OCI-LY1 (cell line): Measurements from ENCODE around the gene BRD4.
A peak's percentile ranks its signal among the peaks of the same experiment; 100 is the strongest.

Experiments used
- H2AFZ ChIP-seq: fragments of 200-600 bp; sonication (generic), shearing (Covaris generic); 2 replicates; pipeline ENCODE4 v1.6.0; 2014; ENCODE audit warnings: antibody characterized with exemption, mild to moderate bottlenecking, low read length
- H3F3A ChIP-seq: fragments of 200-600 bp; sonication (generic), shearing (Covaris generic); 2 replicates; pipeline ENCODE4 v1.6.0; 2014; ENCODE audit warnings: mild to moderate bottlenecking, antibody characterized with exemption, low read length, moderate library complexity; ENCODE audit not compliant: insufficient read depth
- H3K27ac ChIP-seq: fragments of 200-600 bp; sonication (generic); 2 replicates; pipeline ENCODE4 v1.5.1; 2014; ENCODE audit warnings: low read length, mixed run types, mild to moderate bottlenecking, low read depth; ENCODE audit not compliant: poor library complexity, severe bottlenecking
- H3K27me3 ChIP-seq: fragments of 200-600 bp; sonication (generic); 2 replicates; pipeline ENCODE4 v1.6.0; 2014; ENCODE audit warnings: antibody characterized with exemption, mild to moderate bottlenecking, low read length, moderate library complexity; ENCODE audit not compliant: insufficient read depth
- H3K36me3 ChIP-seq: fragments of 200-600 bp; sonication (generic); 2 replicates; pipeline ENCODE4 v1.6.1; 2014; ENCODE audit warnings: mild to moderate bottlenecking, antibody characterized with exemption, low read length, moderate library complexity, mixed read lengths; ENCODE audit not compliant: insufficient read depth
- H3K4me1 ChIP-seq: fragments of 200-600 bp; sonication (generic); 2 replicates; pipeline ENCODE4 v1.5.1; 2014; ENCODE audit warnings: mild to moderate bottlenecking, low read length, moderate library complexity; ENCODE audit not compliant: insufficient read depth, severe bottlenecking
- H3K4me2 ChIP-seq: fragments of 200-600 bp; sonication (generic), shearing (Covaris generic); 2 replicates; pipeline ENCODE4 v1.6.1; 2014; ENCODE audit warnings: low read length
- H3K4me3 ChIP-seq: fragments of 200-600 bp; sonication (generic); 2 replicates; pipeline ENCODE4 v1.5.1; 2014; ENCODE audit warnings: low read length, low read depth, mild to moderate bottlenecking, mixed read lengths; ENCODE audit not compliant: poor library complexity, severe bottlenecking
- H3K79me2 ChIP-seq: fragments of 200-600 bp; shearing (Covaris generic); 2 replicates; pipeline ENCODE4 v1.6.1; 2016; ENCODE audit warnings: mixed run types, low read length, mixed read lengths; ENCODE audit not compliant: insufficient read depth
- H3K9ac ChIP-seq: fragments of 200-600 bp; sonication (generic), shearing (Covaris generic); 2 replicates; pipeline ENCODE4 v1.6.1; 2014; ENCODE audit warnings: mild to moderate bottlenecking, low read length, mixed read lengths
- H3K9me2 ChIP-seq: fragments of 200-600 bp; sonication (generic), shearing (Covaris generic); 2 replicates; pipeline ENCODE4 v1.6.1; 2014; ENCODE audit warnings: low read depth, mild to moderate bottlenecking, low read length, mixed read lengths
- H3K9me3 ChIP-seq: fragments of 200-600 bp; shearing (Covaris generic); 2 replicates; pipeline ENCODE4 v1.6.1; 2014; ENCODE audit warnings: low read length, mixed read lengths
- H4K20me1 ChIP-seq: fragments of 200-600 bp; sonication (generic), shearing (Covaris generic); 2 replicates; pipeline ENCODE4 v1.6.0; 2016; ENCODE audit warnings: mild to moderate bottlenecking, low read length; ENCODE audit not compliant: insufficient read depth
- CTCF ChIP-seq: fragments of 200-600 bp; sonication (generic), shearing (Covaris generic); IDR thresholded peaks from 2 replicates; pipeline ENCODE4 v1.5.1; 2017; ENCODE audit warnings: mild to moderate bottlenecking, antibody characterized with exemption, low read length, moderate library complexity, mixed read lengths
- EZH2 ChIP-seq: fragments of 200-600 bp; sonication (generic), shearing (Covaris generic); IDR thresholded peaks from 2 replicates; pipeline ENCODE4 v1.8.0; 2017; ENCODE audit warnings: borderline replicate concordance, mixed run types, mild to moderate bottlenecking, antibody characterized with exemption, low read length, moderate library complexity, mixed read lengths

The BRD4 gene

GRCh38 chr19:15297416-15298224 is 34.7 kb downstream of the BRD4 start:
- Histone ChIP-seq H3K9me2 (no peaks in the 10 kb centered on the region), H3K27ac (peak overlapping the region; percentile 73), H3K4me3 (no peak overlapping the region), H3K4me2 (peak overlapping the region; percentile 44; the same call in 1 of the 2 replicates), H4K20me1 (no peaks in the 10 kb centered on the region), H3K9ac (peak overlapping the region; percentile 7; the same call in 1 of the 2 replicates), H3F3A (no peaks in the 10 kb centered on the region), H3K9me3 (no peaks in the 10 kb centered on the region), H3K27me3 (no peaks in the 10 kb centered on the region), H3K36me3 (peaks cover 17% of the 10 kb centered on the region), H3K79me2 (peaks cover 93% of the 10 kb centered on the region), H3K4me1 (peaks cover 85% of the 10 kb centered on the region), H2AFZ (no peak overlapping the region)
- TF ChIP-seq CTCF, result peak; percentile 18; the same call in 1 of the 2 replicates
- TF ChIP-seq EZH2, result no peak

GRCh38 chr19:15296841-15297415 is 35.4 kb downstream of the BRD4 start:
- no peaks in the 10 kb centered on the region for H3F3A ChIP-seq
- H3K36me3 ChIP-seq, result peaks cover 17% of the 10 kb centered on the region
- no peak for TF ChIP-seq EZH2
- no peak for TF ChIP-seq CTCF
- H3K9me3 ChIP-seq, result no peaks in the 10 kb centered on the region
- no peak overlapping the region for H2AFZ ChIP-seq
- no peaks in the 10 kb centered on the region for H4K20me1 ChIP-seq
- no peaks in the 10 kb centered on the region for H3K9me2 ChIP-seq
- H3K4me3 ChIP-seq, result no peak overlapping the region
- H3K27me3 ChIP-seq, result no peaks in the 10 kb centered on the region
- peak overlapping the region; percentile 7; the same call in 1 of the 2 replicates for H3K9ac ChIP-seq
- H3K27ac ChIP-seq, result peak overlapping the region; percentile 73
- peak overlapping the region; percentile 44; the same call in 1 of the 2 replicates for H3K4me2 ChIP-seq
- H3K79me2 ChIP-seq, result peaks cover 93% of the 10 kb centered on the region
- H3K4me1 ChIP-seq, result peaks cover 86% of the 10 kb centered on the region

GRCh38 chr19:15296353-15296752 is 36.0 kb downstream of the BRD4 start:
- Histone ChIP-seq H3K9me2 (no peaks in the 10 kb centered on the region), H3K9ac (no peak overlapping the region), H3K79me2 (peaks cover 97% of the 10 kb centered on the region), H3K36me3 (peaks cover 17% of the 10 kb centered on the region), H2AFZ (no peak overlapping the region), H3K27me3 (no peaks in the 10 kb centered on the region), H3K4me3 (no peak overlapping the region), H4K20me1 (no peaks in the 10 kb centered on the region), H3K4me1 (peaks cover 89% of the 10 kb centered on the region), H3K27ac (peak overlapping the region; percentile 73), H3K9me3 (no peaks in the 10 kb centered on the region), H3F3A (no peaks in the 10 kb centered on the region), H3K4me2 (no peak overlapping the region)
- TF ChIP-seq CTCF (no peak), EZH2 (no peak)
